Gastroesophageal sphincter (tissue), 4 donors: ENCODE measurements around the gene KCNG4. TPM values are rescaled to one million over a fixed set of nuclear protein-coding genes. Genes with fewer than 3 reads are reported as not detected.
A peak's percentile ranks its signal among the peaks of the same experiment; 100 is the strongest.

ENCODE experiments used
- ATAC-seq: fragments of 150-250 bp; one replicate; pipeline ENCODE4 v1.9.1; 2016; ENCODE audit warnings: mild to moderate bottlenecking, moderate library complexity
- H3K27ac ChIP-seq, 4 donors: fragments of 200-600 bp; sonication (generic) in 3 of 4; 1 replicate in 3 of 4; 2 replicates in 1 of 4; pipeline ENCODE4 v1.5.1; 2016 to 2019
- H3K27me3 ChIP-seq: fragments of 200-600 bp; sonication (generic); one replicate; pipeline ENCODE4 v1.5.1; 2019
- H3K36me3 ChIP-seq, 2 donors: fragments of 200-600 bp; sonication (generic); one replicate each; pipeline ENCODE4 v1.5.1; 2019; ENCODE audit warnings: control low read depth in 1 of 2
- H3K4me1 ChIP-seq, 3 donors: fragments of 200-600 bp; sonication (generic); 1 replicate in 2 of 3; 2 replicates in 1 of 3; pipeline ENCODE4 v1.5.1; 2016 to 2019; ENCODE audit warnings: control low read depth in 2 of 3
- H3K4me3 ChIP-seq, 2 donors: fragments of 200-600 bp; sonication (generic); one replicate each; pipeline ENCODE4 v1.5.1; 2019; ENCODE audit warnings: mild to moderate bottlenecking in 1 of 2, moderate library complexity in 1 of 2
- H3K9me3 ChIP-seq, 3 donors: fragments of 200-600 bp; sonication (generic); one replicate each; pipeline ENCODE4 v1.5.1; 2017 to 2019; ENCODE audit warnings: control low read depth in 2 of 3
- EP300 ChIP-seq: sonication (generic); formaldehyde crosslinking; IDR thresholded peaks from one replicate; pipeline ENCODE4 v1.6.1; 2017; ENCODE audit warnings: antibody characterized with exemption, mild to moderate bottlenecking
- POLR2A ChIP-seq, 2 donors: fragments of 450-650 bp; IDR thresholded peaks; one replicate each; pipeline ENCODE4 v1.6.1; 2017; ENCODE audit warnings: antibody characterized with exemption in 2 of 2, mild to moderate bottlenecking in 2 of 2, moderate library complexity in 1 of 2
- POLR2AphosphoS5 ChIP-seq: sonication (generic); formaldehyde crosslinking; IDR thresholded peaks from one replicate; pipeline ENCODE4 v1.6.1; 2017; ENCODE audit warnings: antibody characterized with exemption
- WGBS, 2 donors: methylation state at CpG; one replicate each; pipeline ENCODE4 v1.1.5; 2018; ENCODE audit warnings: low coverage in 1 of 2; 5-methylcytosine and 5-hydroxymethylcytosine counted together
- total RNA-seq, 4 donors: library from RNA; depleted of rRNA; stranded (reverse); fragments of >200 nt; gene quantifications; one replicate each; pipeline ENCODE4 v1.1.0, GENCODE V29; 2016
- TF ChIP-seq, protein P1 (sequence below), 4 experiments: fragments of 200-600 bp in 2 of 4; fragments of 450-650 bp in 2 of 4; sonication (generic) in 1 of 4; IDR thresholded peaks; one replicate each; pipeline ENCODE4 v1.5.1; 2017 to 2019; ENCODE audit warnings: antibody characterized with exemption in 4 of 4, mild to moderate bottlenecking in 2 of 4, moderate library complexity in 2 of 4

The KCNG4 gene
- total RNA-seq, 4 donors from 2014 or later: not detected

- Histone ChIP-seq H3K27me3 (peaks cover 22% of the 10 kb centered on the region), H3K4me3 (no peak overlapping the region), H3K4me1 (peaks cover 0 to 5% (median 0%) of the 10 kb centered on the region in 3 donors), H3K36me3 (no peaks in the 10 kb centered on the region), H3K27ac (no peak overlapping the region), H3K9me3 (no peaks in the 10 kb centered on the region)
- TF ChIP-seq EP300: no peak
- TF ChIP-seq POLR2AphosphoS5: no peak
- TF ChIP-seq, protein P1, sequence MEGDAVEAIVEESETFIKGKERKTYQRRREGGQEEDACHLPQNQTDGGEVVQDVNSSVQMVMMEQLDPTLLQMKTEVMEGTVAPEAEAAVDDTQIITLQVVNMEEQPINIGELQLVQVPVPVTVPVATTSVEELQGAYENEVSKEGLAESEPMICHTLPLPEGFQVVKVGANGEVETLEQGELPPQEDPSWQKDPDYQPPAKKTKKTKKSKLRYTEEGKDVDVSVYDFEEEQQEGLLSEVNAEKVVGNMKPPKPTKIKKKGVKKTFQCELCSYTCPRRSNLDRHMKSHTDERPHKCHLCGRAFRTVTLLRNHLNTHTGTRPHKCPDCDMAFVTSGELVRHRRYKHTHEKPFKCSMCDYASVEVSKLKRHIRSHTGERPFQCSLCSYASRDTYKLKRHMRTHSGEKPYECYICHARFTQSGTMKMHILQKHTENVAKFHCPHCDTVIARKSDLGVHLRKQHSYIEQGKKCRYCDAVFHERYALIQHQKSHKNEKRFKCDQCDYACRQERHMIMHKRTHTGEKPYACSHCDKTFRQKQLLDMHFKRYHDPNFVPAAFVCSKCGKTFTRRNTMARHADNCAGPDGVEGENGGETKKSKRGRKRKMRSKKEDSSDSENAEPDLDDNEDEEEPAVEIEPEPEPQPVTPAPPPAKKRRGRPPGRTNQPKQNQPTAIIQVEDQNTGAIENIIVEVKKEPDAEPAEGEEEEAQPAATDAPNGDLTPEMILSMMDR (IDR thresholded peaks at IDR 0.05): no peak
- no peak for TF ChIP-seq POLR2A (IDR thresholded peaks at IDR 0.05)
- ATAC-seq: no peak
- WGBS, 2 donors: no CpG with 5 or more reads among the region's 16 CpGs
Observed at GRCh38 chr16:84191466-84191865, 48.3 kb downstream of the KCNG4 start.

DNA sequence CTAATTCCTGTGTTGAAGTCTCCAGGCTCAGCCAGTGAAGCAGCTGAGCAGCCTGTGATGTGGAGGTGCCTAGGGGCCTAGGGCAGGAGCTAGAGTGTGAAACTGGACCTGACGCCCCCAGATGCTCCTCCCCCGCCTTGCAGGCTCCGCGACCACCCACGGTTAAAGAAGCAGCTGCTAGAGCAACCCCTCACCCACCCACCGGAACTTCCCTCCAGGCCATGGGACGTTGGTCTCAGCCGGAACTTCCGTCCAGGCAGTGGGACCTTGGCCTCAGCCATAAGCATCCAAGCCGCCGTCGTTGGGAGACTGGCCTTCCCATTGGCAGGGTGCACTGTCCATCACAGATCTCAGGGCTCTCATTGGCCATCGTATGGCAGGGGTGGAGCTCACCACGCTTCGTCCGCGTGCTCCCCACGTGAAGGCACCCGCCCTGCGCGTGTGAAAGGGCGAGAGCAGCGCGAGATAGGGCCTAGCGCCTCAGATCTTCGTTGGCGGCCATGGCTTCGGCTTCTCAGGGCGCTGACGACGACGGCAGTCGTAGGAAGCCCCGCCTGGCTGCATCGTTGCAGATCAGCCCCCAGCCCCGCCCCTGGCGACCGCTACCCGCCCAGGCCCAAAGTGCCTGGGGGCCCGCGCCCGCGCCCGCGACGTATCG, 49.0 kb downstream of the KCNG4 start, which contains the start of gene ADAD2:
ADAD2 (plus strand) TSS at position 427 of the 658 bp plus-strand sequence; CDS start at position 501, 74 bp downstream.
- Histone ChIP-seq H3K27ac (no peak within 1 kb of the TSS), H3K9me3 (no peaks in the 10 kb centered on the region), H3K4me1 (peaks cover 0 to 11% (median 2%) of the 10 kb centered on the region in 3 donors), H3K4me3 (no peak within 1 kb of the TSS), H3K27me3 (peaks cover 16% of the 10 kb centered on the region), H3K36me3 (no peaks in the 10 kb centered on the region)
- no peak for ATAC-seq
- 80 to 90% methylated on average over 2 of the region's 47 CpGs for WGBS, 2 donors
- TF ChIP-seq POLR2A (IDR thresholded peaks at IDR 0.05): no peak
- TF ChIP-seq, protein P1 (IDR thresholded peaks at IDR 0.05): no peak
- TF ChIP-seq POLR2AphosphoS5: no peak
- no peak for TF ChIP-seq EP300

DNA sequence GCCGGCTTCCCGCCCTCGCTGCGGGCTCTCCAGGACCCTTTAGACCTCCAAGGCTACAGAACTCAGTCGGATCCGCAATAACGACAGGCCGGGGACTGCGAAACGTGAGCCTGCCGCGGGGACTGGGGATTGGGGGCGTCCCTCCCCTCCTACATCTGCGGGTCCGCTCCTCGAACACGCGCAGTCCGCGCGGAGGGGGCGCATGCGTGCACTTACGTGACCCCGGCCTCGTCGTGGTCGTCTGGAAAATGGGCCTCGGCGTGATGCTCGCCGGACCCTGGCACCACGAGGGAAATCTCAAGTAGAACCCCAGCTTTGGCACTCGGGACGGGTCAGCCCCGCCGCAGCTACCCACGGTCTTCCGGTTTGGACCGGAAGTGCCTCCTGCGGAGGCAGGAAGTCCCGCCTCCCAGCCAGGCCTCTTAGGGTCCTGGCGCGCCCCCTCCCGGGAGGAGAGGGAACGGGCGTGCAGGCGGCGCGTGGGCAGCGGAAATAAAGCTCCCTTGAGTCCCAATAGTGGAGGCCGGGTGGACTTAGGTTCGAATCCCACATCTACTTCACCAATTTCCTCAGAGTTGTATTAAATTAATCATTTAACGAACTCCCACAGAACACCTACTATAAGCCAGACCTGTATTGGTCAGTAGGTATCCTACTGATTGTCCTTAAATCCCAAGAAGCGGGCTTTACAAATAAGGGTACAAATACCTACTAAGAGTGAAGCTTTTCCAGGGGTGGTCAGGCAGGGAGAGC, 53.0 kb downstream of the KCNG4 start, which contains the start of gene TAF1C:
TAF1C (minus strand) TSS at position 373 of the 753 bp plus-strand sequence. CDS start 2,069 bp downstream, outside the sequence.
- Histone ChIP-seq H3K4me1 (peaks cover 0 to 39% (median 3%) of the 10 kb centered on the region in 3 donors), H3K27ac (peak within 1 kb of the TSS; percentile 29 to 86 (median 80)), H3K36me3 (peaks cover 0 to 33% of the 10 kb centered on the region in 2 donors), H3K27me3 (no peaks in the 10 kb centered on the region), H3K4me3 (peak within 1 kb of the TSS; percentile 92 to 94), H3K9me3 (no peaks in the 10 kb centered on the region)
- TF ChIP-seq POLR2A (IDR thresholded peaks at IDR 0.05): peak in 1 of 2 donors; percentile 55
- TF ChIP-seq, protein P1 (IDR thresholded peaks at IDR 0.05): peak in 3 of 4 experiments; percentile 91 to 99 (median 91)
- no peak for TF ChIP-seq EP300
- peak; percentile 84 for TF ChIP-seq POLR2AphosphoS5
- peak; percentile 97 for ATAC-seq
- 0 to 40% methylated on average over 1 to 2 of the region's 55 CpGs for WGBS, 2 donors

DNA sequence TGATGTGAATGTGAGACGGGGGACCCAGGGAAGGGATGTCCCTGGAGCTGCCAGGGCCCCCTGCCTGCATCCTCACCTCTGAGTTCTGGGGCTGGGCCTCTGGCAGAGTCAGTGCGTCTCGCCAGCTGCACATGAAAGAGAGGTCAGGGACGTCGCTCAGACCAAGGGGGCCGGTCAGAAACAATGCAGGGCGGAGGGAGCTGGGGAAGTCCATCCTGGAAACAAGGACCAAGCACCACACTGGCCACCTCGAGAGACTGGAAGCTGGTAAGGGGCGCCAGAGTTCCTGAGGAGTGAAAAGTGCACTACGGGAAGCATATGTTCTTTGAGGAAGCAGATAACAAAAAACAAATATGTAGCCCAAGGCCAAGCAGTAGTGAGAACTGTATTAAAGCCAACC, 55.0 kb downstream of the KCNG4 start:
- no peak for ATAC-seq
- Histone ChIP-seq H3K4me3 (peak overlapping the region in 1 of 2 donors; percentile 94), H3K36me3 (peaks cover 0 to 54% of the 10 kb centered on the region in 2 donors), H3K27me3 (no peaks in the 10 kb centered on the region), H3K9me3 (no peaks in the 10 kb centered on the region), H3K4me1 (peaks cover 0 to 39% (median 3%) of the 10 kb centered on the region in 3 donors), H3K27ac (peak overlapping the region in 2 of 4 donors; percentile 43 to 86)
- TF ChIP-seq POLR2AphosphoS5 (no peak), POLR2A (IDR thresholded peaks at IDR 0.05) (no peak), EP300 (no peak)
- TF ChIP-seq, protein P1 (IDR thresholded peaks at IDR 0.05): no peak
- WGBS, 2 donors: 71% methylated on average over 5 of the region's 10 CpGs; no CpG with 5 or more reads in 1 of the 2 donors
